Measurements from ENCODE around the gene LRIT3.

DNA sequence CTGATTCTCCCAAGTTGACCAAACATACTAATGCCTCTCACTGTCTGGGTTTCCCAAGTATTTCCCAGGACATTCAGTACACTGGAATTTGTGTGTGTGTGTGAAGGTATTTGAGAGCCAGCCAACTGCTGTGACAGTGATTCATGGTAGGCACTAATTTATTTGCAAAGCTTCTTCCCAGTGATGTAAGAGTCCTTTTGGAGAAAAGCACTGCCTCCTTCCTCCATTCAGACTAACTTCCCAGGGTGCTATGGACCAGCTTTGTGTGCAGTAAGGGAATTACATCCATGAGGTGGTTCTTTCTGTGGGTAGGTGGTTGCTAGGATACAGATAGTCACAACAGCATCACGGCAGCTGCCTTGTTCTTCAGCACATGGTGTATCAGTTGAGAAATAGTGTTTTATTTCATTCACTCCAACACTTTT lies 73.5 kb downstream of the LRIT3 start:
- TF ChIP-seq, protein P1, sequence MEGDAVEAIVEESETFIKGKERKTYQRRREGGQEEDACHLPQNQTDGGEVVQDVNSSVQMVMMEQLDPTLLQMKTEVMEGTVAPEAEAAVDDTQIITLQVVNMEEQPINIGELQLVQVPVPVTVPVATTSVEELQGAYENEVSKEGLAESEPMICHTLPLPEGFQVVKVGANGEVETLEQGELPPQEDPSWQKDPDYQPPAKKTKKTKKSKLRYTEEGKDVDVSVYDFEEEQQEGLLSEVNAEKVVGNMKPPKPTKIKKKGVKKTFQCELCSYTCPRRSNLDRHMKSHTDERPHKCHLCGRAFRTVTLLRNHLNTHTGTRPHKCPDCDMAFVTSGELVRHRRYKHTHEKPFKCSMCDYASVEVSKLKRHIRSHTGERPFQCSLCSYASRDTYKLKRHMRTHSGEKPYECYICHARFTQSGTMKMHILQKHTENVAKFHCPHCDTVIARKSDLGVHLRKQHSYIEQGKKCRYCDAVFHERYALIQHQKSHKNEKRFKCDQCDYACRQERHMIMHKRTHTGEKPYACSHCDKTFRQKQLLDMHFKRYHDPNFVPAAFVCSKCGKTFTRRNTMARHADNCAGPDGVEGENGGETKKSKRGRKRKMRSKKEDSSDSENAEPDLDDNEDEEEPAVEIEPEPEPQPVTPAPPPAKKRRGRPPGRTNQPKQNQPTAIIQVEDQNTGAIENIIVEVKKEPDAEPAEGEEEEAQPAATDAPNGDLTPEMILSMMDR (conservative IDR thresholded peaks at IDR 0.05) = no peak
- TF ChIP-seq EZH2 (IDR thresholded peaks at IDR 0.05; ENCODE audit: low read depth) = no peak

Data from PC-9 (cell line).